ENCODE data around the gene HSPBP1.

HSPBP1 gene

DNA sequence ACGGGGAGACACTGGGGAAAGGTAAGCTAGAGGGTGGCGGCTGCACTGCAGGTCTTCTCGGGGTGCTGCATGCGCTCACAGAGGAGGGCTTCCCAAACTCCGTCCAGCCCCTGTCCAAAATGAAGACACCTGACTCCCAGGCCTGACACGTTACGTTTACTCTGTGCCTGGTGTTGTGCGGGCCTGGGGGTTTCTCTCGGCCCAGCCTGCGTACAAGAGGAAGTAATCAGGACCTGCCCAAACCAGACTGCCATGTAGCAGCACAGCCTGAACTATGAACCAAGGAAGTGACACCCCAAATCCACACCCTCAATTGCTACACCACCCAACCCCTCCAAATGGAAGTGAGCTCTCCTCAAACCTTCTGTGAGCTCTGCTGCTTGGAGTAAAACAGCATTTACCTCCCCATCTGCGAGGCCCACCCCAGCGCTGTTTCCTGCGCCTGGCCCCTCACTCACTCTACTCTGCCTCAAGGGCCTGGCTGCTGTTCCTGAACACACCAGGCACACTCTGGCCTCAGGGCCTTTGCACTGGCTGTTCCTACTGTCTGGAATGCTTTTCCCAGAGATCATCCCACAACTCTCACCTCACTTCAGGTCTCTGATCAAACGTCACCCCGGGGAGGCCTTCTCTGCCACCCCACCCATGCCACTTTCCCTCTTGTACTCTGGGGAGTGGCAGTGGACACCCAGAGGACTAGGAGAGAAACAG lies 3.0 kb downstream of the HSPBP1 start:
- no peak overlapping the region for H3K27ac ChIP-seq
- peaks cover 7% of the 10 kb centered on the region; the same call in 1 of the 2 replicates for H3K79me2 ChIP-seq (ENCODE audit: insufficient read depth, low read depth)
- no peaks in the 10 kb centered on the region for H4K20me1 ChIP-seq (ENCODE audit: insufficient read depth)
- H3K36me3 ChIP-seq (ENCODE audit: insufficient read depth) = 0 out of 2 replicates have a peak, but pooled peaks cover 3% of the 10 kb centered on the region
- H3K4me3 ChIP-seq (IDR thresholded peaks at IDR 0.05; ENCODE audit: insufficient read depth, low read depth, low read length) = no peak overlapping the region
- H3K9ac ChIP-seq = no peak overlapping the region
- TF ChIP-seq, protein P1, sequence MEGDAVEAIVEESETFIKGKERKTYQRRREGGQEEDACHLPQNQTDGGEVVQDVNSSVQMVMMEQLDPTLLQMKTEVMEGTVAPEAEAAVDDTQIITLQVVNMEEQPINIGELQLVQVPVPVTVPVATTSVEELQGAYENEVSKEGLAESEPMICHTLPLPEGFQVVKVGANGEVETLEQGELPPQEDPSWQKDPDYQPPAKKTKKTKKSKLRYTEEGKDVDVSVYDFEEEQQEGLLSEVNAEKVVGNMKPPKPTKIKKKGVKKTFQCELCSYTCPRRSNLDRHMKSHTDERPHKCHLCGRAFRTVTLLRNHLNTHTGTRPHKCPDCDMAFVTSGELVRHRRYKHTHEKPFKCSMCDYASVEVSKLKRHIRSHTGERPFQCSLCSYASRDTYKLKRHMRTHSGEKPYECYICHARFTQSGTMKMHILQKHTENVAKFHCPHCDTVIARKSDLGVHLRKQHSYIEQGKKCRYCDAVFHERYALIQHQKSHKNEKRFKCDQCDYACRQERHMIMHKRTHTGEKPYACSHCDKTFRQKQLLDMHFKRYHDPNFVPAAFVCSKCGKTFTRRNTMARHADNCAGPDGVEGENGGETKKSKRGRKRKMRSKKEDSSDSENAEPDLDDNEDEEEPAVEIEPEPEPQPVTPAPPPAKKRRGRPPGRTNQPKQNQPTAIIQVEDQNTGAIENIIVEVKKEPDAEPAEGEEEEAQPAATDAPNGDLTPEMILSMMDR (conservative IDR thresholded peaks at IDR 0.05; ENCODE audit: low read depth, low read length) = no peak
- H3K4me1 ChIP-seq (ENCODE audit: low read depth, poor library complexity, severe bottlenecking) = peaks cover 24% of the 10 kb centered on the region
- no peaks in the 10 kb centered on the region for H3K27me3 ChIP-seq (ENCODE audit: insufficient read depth, low read depth)
- no peak overlapping the region for H3K4me2 ChIP-seq
- H2AFZ ChIP-seq (ENCODE audit: low read depth) = no peak overlapping the region

DNA sequence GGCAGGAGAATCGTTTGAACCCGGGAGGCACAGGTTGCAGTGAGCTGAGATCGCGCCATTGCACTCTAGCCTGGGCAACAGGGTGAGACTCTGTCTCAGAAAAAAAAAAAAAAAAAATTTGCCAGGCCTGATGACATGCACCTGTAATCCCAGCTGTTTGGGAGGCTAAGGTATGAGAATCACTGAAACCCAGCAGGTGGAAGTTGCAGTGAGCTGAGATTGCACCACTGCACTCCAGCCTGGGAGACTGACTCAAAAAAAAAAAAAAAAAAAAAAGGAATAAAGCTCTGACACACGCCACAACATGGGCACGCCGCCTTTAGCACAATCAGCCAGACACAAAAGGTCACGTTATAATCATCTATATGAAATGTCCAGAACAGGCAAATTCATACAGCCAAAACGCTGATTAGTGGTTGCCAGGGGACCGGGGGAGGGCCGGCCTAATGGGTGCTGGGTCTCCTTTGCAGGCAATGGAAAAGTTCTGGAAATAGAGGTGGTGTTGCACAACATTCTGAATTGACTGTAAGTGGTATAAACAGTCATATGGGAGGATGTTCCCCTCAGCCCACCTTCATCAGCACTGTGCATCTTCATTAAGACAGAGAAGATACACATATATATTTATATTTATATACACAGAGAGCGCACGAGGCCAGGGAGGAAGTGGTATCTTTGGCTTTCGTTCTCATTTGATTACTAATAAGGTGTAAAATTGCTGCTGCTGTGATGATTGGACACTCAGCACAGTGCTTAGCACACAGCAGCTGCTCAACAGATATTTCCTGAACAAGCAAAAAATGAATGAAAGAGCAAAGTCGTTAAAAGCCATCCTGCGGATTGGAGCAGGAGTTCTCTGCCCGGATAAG lies 3.8 kb downstream of the HSPBP1 start:
- Histone ChIP-seq H3K9ac (no peak overlapping the region), H3K27ac (no peak overlapping the region), H2AFZ (ENCODE audit: low read depth) (no peak overlapping the region), H4K20me1 (ENCODE audit: insufficient read depth) (no peaks in the 10 kb centered on the region), H3K36me3 (ENCODE audit: insufficient read depth) (0 out of 2 replicates have a peak, but pooled peaks cover 3% of the 10 kb centered on the region), H3K4me2 (no peak overlapping the region), H3K27me3 (ENCODE audit: insufficient read depth, low read depth) (no peaks in the 10 kb centered on the region), H3K4me1 (ENCODE audit: low read depth, poor library complexity, severe bottlenecking) (peaks cover 16% of the 10 kb centered on the region), H3K4me3 (IDR thresholded peaks at IDR 0.05; ENCODE audit: insufficient read depth, low read depth, low read length) (no peak overlapping the region), H3K79me2 (ENCODE audit: insufficient read depth, low read depth) (peaks cover 7% of the 10 kb centered on the region; the same call in 1 of the 2 replicates)
- TF ChIP-seq, protein P1 (conservative IDR thresholded peaks at IDR 0.05; ENCODE audit: low read depth, low read length) = no peak

DNA sequence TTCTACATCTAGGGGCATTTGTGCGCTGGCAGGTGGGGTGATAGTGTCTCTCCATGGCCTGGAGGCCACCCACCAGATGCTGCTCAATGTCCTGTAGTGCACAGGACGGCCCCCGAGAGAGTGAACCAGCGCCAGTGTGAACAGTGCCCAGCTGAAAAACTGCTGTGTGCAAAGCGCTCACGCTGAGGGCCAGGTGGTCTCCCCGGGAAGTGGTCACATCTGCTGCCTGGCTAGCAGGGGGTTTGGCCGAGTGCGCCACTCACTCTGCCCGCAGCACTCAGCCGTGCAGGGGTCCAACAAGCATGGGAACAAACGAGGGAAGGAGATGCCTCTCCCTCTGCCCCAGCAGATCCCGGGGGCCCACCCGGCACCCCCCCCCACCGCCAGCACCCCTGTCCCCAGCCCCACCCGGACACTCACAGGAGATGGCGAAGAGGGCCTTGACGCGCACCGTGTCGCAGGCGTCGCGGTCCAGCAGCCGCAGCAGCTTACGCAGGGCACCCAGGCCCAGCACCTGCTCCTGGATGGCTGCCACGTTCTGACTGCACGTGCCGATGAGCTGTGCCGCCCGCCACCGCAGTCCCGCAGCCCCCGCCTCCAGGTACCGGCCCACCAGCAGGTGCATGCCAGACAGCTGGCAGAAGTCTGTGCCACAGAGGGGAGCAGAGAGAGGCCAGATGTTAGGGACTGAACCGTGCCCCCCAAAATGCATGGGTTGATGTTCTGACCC lies 5.8 kb downstream of the HSPBP1 start:
- no peak overlapping the region for H3K4me2 ChIP-seq
- TF ChIP-seq, protein P1 (conservative IDR thresholded peaks at IDR 0.05; ENCODE audit: low read depth, low read length) = no peak
- peaks cover 7% of the 10 kb centered on the region for H3K4me1 ChIP-seq (ENCODE audit: low read depth, poor library complexity, severe bottlenecking)
- no peaks in the 10 kb centered on the region for H4K20me1 ChIP-seq (ENCODE audit: insufficient read depth)
- H3K4me3 ChIP-seq (IDR thresholded peaks at IDR 0.05; ENCODE audit: insufficient read depth, low read depth, low read length) = no peak overlapping the region
- H3K27me3 ChIP-seq (ENCODE audit: insufficient read depth, low read depth) = no peaks in the 10 kb centered on the region
- no peak overlapping the region for H3K9ac ChIP-seq
- no peak overlapping the region for H3K27ac ChIP-seq
- peaks cover under 1% of the 10 kb centered on the region; the same call in 1 of the 2 replicates for H3K79me2 ChIP-seq (ENCODE audit: insufficient read depth, low read depth)
- no peak overlapping the region for H2AFZ ChIP-seq (ENCODE audit: low read depth)
- 0 out of 2 replicates have a peak, but pooled peaks cover 3% of the 10 kb centered on the region for H3K36me3 ChIP-seq (ENCODE audit: insufficient read depth)

DNA sequence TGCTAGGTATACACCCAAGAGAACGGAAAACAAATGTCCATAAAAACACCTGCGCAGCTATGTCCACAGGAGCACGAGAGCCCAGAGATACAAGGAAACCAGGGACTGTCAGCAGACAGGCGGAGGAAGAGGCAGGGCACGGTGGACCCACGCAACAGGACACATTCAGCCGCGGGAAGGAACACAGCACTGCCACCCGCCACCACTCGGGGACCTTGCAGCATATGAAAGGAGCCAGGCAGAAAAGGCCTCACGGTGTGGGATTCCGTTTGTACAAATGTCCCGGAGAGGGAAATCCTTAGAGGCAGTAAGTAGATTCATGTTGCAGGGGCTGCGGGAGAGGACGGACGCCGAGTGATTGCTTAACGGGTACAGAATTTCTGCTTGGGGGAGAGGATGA lies 7.8 kb downstream of the HSPBP1 start:
- Histone ChIP-seq H3K27me3 (ENCODE audit: insufficient read depth, low read depth) (no peaks in the 10 kb centered on the region), H3K4me2 (no peak overlapping the region), H3K27ac (no peak overlapping the region), H3K9ac (no peak overlapping the region), H3K79me2 (ENCODE audit: insufficient read depth, low read depth) (no peaks in the 10 kb centered on the region; the same call in 1 of the 2 replicates), H3K4me1 (ENCODE audit: low read depth, poor library complexity, severe bottlenecking) (peaks cover 7% of the 10 kb centered on the region), H4K20me1 (ENCODE audit: insufficient read depth) (no peaks in the 10 kb centered on the region), H2AFZ (ENCODE audit: low read depth) (no peak overlapping the region), H3K36me3 (ENCODE audit: insufficient read depth) (no peaks in the 10 kb centered on the region), H3K4me3 (IDR thresholded peaks at IDR 0.05; ENCODE audit: insufficient read depth, low read depth, low read length) (no peak overlapping the region)
- TF ChIP-seq, protein P1 (conservative IDR thresholded peaks at IDR 0.05; ENCODE audit: low read depth, low read length) = no peak

All from KMS-11 (cell line).